GM04503 (cell line): ENCODE results near the gene BZW2.

Experiments used
- DNase-seq: peaks from one replicate; pipeline ENCODE4 v3.0.0-alpha.2; 2012; ENCODE audit warnings: low read depth

The BZW2 gene

DNA sequence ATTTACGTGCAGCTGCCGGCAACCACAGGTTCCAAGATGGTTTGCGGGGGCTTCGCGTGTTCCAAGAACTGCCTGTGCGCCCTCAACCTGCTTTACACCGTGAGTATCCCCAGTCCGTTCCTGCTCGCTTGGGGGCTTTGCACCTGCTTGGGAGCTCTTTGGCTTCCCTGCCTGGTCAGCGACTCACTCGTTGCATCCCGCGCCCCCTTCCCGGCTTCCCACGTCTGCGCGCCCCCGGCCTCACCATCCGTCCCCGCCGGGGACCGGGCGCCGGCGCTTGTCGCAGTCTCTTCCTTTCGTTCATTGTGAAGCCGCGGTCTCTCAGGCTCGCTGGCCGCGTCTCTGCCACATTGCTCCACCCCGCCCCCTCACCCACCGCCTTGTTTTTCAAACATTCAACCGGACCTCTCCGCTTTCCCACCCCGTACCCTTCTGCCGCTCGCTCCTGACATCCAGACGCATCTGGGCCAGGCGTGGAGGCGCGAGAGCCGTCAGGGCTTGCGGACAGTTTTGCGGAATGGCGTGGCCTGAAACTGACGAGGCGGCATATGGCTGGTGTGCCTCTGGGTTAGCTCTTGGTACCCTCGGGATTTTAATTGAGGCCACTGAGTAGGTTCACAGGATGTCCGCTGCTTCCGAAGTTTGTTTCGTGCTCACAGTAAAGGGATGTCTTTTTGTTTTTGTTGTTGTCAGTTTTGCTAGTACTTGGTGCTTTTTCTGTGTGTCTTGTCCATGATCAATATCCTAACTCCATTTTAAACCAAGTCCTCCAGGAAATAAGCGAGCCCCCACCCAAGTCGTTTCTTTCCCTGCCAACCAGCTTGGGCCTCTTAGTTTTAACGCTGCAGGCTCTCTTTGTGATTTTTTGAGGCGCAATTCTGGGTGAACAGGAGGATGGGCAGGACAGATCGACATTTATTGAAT lies 108.2 kb downstream of the BZW2 start:
- no peak for DNase-seq

- no peak for DNase-seq
These were observed 108.9 kb downstream of the BZW2 start for GRCh38 chr7:16754856-16755317.

DNA sequence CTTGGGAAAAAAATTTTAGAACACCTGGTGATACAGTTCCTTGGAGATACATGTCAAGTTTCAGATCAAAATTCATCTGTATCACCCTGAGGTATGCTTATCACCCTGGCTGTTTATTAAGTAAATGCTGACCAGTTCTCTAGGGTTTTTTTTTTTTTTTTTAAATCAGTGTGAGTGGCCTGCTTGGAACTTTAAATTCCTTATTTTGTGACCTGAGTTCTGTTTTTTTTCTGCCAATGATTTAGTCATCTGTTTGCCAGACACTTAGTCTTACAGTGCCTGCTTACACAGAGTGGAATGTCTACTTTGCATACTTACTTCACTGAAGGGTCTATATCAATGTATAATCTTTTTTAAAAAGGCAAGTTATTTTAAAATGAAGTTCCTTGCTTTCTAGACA lies 109.4 kb downstream of the BZW2 start:
- no peak for DNase-seq
